K562 (cell line): ENCODE measurements around the gene TFRC. TPM values are rescaled to one million over a fixed set of nuclear protein-coding genes. Genes with fewer than 3 reads are reported as not detected.
A peak's percentile ranks its signal among the peaks of the same experiment; 100 is the strongest.

Experiments
- BCLAF1 ChIP-seq, 2 experiments: fragments of 450-650 bp in 1 of 2; IDR thresholded peaks; 2 replicates each; pipeline ENCODE4 v1.6.1; 2011 to 2017; ENCODE audit warnings: low read depth in 2 of 2, antibody characterized with exemption in 1 of 2, borderline replicate concordance in 1 of 2, low read length in 1 of 2, mild to moderate bottlenecking in 1 of 2, mixed read lengths in 1 of 2; ENCODE audit not compliant: control insufficient read depth in 1 of 2
- CREB5 ChIP-seq: fragments of 250-450 bp; sonication (Bioruptor Pico); IDR thresholded peaks from 2 replicates; pipeline ENCODE4 v1.5.0; 2020; ENCODE audit warnings: mild to moderate bottlenecking
- CTCFL ChIP-seq: IDR thresholded peaks from 2 replicates; pipeline ENCODE4 v1.6.1; 2011; ENCODE audit warnings: borderline replicate concordance, low read depth, mild to moderate bottlenecking, moderate library complexity, low read length; ENCODE audit not compliant: insufficient read depth, poor library complexity, severe bottlenecking
- CXXC5 ChIP-seq: fragments of 250-450 bp; sonication (Bioruptor Pico); IDR thresholded peaks from 2 replicates; pipeline ENCODE4 v1.8.0; 2022; ENCODE audit warnings: inconsistent platforms, mild to moderate bottlenecking, moderate library complexity
- ELF2 ChIP-seq: fragments of 250-450 bp; sonication (Bioruptor Pico); IDR thresholded peaks from 2 replicates; pipeline ENCODE4 v1.5.0; 2021; ENCODE audit warnings: mild to moderate bottlenecking
- EWSR1 ChIP-seq: fragments of 450-650 bp; IDR thresholded peaks from 2 replicates; pipeline ENCODE4 v1.6.1; 2018; ENCODE audit warnings: borderline replicate concordance, mild to moderate bottlenecking, low read depth, moderate library complexity; ENCODE audit not compliant: partially characterized antibody
- HOMEZ ChIP-seq: fragments of 250-450 bp; sonication (Bioruptor Pico); IDR thresholded peaks from 2 replicates; pipeline ENCODE4 v1.4.0; 2020; ENCODE audit warnings: mild to moderate bottlenecking, moderate library complexity
- MAFF ChIP-seq: IDR thresholded peaks from 2 replicates; pipeline ENCODE4 v1.6.1; 2012; ENCODE audit warnings: low read length, improper control_type of control experiment
- MAFK ChIP-seq: IDR thresholded peaks from 2 replicates; pipeline ENCODE4 v1.6.1; 2011; ENCODE audit warnings: low read length, improper control_type of control experiment
- MLLT1 ChIP-seq, 2 experiments: fragments of 450-650 bp; IDR thresholded peaks; 2 replicates each; pipeline ENCODE4 v1.6.1; 2016
- PML ChIP-seq: IDR thresholded peaks from 2 replicates; pipeline ENCODE4 v1.6.1; 2012; ENCODE audit warnings: low read length, inconsistent platforms
- POLR2AphosphoS5 ChIP-seq: IDR thresholded peaks from 2 replicates; pipeline ENCODE4 v1.6.1; 2011; ENCODE audit warnings: mild to moderate bottlenecking, low read depth, low read length, moderate library complexity; ENCODE audit not compliant: control insufficient read depth, insufficient read depth
- PTBP1 ChIP-seq: fragments of 200-400 bp; formaldehyde crosslinking; IDR thresholded peaks from 2 replicates; pipeline ENCODE4 v1.6.1; 2017; ENCODE audit warnings: low read depth, low read length
- RBM34 ChIP-seq: fragments of 200-400 bp; formaldehyde crosslinking; IDR thresholded peaks from 2 replicates; pipeline ENCODE4 v1.6.1; 2018; ENCODE audit warnings: low read length, borderline replicate concordance; ENCODE audit not compliant: insufficient read depth
- TAF1 ChIP-seq: IDR thresholded peaks from 2 replicates; pipeline ENCODE4 v1.6.1; 2011; ENCODE audit warnings: mild to moderate bottlenecking, low read length, moderate library complexity; ENCODE audit not compliant: insufficient read depth, control insufficient read depth, severe bottlenecking; ENCODE audit errors: extremely low read depth
- ZNF551 ChIP-seq: fragments of 250-450 bp; sonication (Bioruptor Pico); IDR thresholded peaks from 2 replicates; pipeline ENCODE4 v1.5.0; 2021; ENCODE audit warnings: mild to moderate bottlenecking, moderate library complexity
- polyA plus RNA-seq, 8 experiments: library from polyadenylated mRNA; depleted of rRNA in 4 of 8; stranded (reverse) in 5 of 8; unstranded in 3 of 8; fragments of >200 nt; fragmentation: Nextera tagmentation in 2 of 8; fragmentation: Illumina TruSeq in 1 of 8; extraction: Ambion mirVana in 2 of 8; extraction: Trizol in 1 of 8; gene quantifications; 2 replicates each; pipeline versions ENCODE4 v1.2.1 to v1.2.3, GENCODE V29; 2011 to 2014; ENCODE audit warnings: inconsistent platforms in 1 of 8, missing spikeins in 1 of 8
- total RNA-seq, 7 experiments: library from RNA; depleted of rRNA in 6 of 7; stranded (reverse); fragments of >200 nt in 6 of 7; fragmentation: Illumina TruSeq in 2 of 7; extraction: Trizol in 2 of 7; gene quantifications; 2 replicates each; pipeline versions ENCODE4 v1.2.1 to v1.2.3, GENCODE V29; 2011 to 2021; ENCODE audit warnings: low replicate concordance in 1 of 7

The TFRC gene
- total and polyA plus RNA-seq, 9 of the 15 experiments (the other 6 are each of a cell fraction or from before 2014, with no cell fraction given): 149 to 679 (median 332) TPM

- no peak for TF ChIP-seq MLLT1 (IDR thresholded peaks at IDR 0.05)
- no peak for TF ChIP-seq CXXC5 (CRISPR knock-in tag)
- TF ChIP-seq TAF1: no peak
- no peak for TF ChIP-seq ELF2
- peak; percentile 63 for TF ChIP-seq MAFF
- TF ChIP-seq POLR2AphosphoS5: peak; percentile 77; the same call in 1 of the 2 replicates
- no peak for TF ChIP-seq RBM34
- TF ChIP-seq PTBP1: no peak
- TF ChIP-seq BCLAF1 (IDR thresholded peaks at IDR 0.05; ENCODE audit: borderline replicate concordance in 1 of 2, control insufficient read depth in 1 of 2, low read depth in 2 of 2, low read length in 1 of 2): peak in 1 of 2 experiments; percentile 22; a peak in 1 of 4 replicates
- TF ChIP-seq CTCFL: no peak
- peak; percentile 46 for TF ChIP-seq MAFK
- no peak for TF ChIP-seq CREB5
- no peak for TF ChIP-seq ZNF551
- no peak for TF ChIP-seq HOMEZ (CRISPR knock-in tag)
- TF ChIP-seq EWSR1: peak; percentile 15
- TF ChIP-seq PML: peak; percentile 6; the same call in 1 of the 2 replicates
Measured at GRCh38 chr3:196051282-196052076, 30.4 kb downstream of the TFRC start (continued).
